HepG2 (cell line): ENCODE measurements around the gene NAV2. TPM values are rescaled to one million over a fixed set of nuclear protein-coding genes. Genes with fewer than 3 reads are reported as not detected.

Experiments used
- CSRNP2 ChIP-seq: sonication (generic); formaldehyde crosslinking; conservative IDR thresholded peaks from 2 replicates; pipeline ENCODE4 v1.8.0; 2022; ENCODE audit warnings: low read depth, missing genetic modification reagents
- FIP1L1 ChIP-seq: fragments of 200-400 bp; formaldehyde crosslinking; IDR thresholded peaks from 2 replicates; pipeline ENCODE4 v1.6.1; 2018; ENCODE audit warnings: low read depth, mild to moderate bottlenecking, low read length, moderate library complexity, borderline replicate concordance; ENCODE audit not compliant: insufficient read depth
- HMGXB3 ChIP-seq: sonication (generic); formaldehyde crosslinking; IDR thresholded peaks from 2 replicates; pipeline ENCODE4 v1.4.0; 2020; ENCODE audit warnings: missing genetic modification reagents, borderline replicate concordance
- RELA ChIP-seq: sonication (generic); formaldehyde crosslinking; IDR thresholded peaks from 2 replicates; pipeline ENCODE4 v1.4.0; 2020; ENCODE audit warnings: missing genetic modification reagents
- ZHX1 ChIP-seq: sonication (generic); formaldehyde crosslinking; IDR thresholded peaks from 2 replicates; pipeline ENCODE4 v1.8.1; 2022; ENCODE audit warnings: low read depth, mild to moderate bottlenecking, missing genetic modification reagents
- ZNF207 ChIP-seq: fragments of 450-650 bp; IDR thresholded peaks from 2 replicates; pipeline ENCODE4 v1.6.1; 2016; ENCODE audit warnings: antibody characterized with exemption, borderline replicate concordance
- ZNF296 ChIP-seq: sonication (generic); formaldehyde crosslinking; conservative IDR thresholded peaks from 2 replicates; pipeline ENCODE4 v1.5.0; 2020; ENCODE audit warnings: mild to moderate bottlenecking, missing genetic modification reagents
- ZNF646 ChIP-seq: sonication (generic); formaldehyde crosslinking; IDR thresholded peaks from 2 replicates; pipeline ENCODE4 v1.9.0; 2021; ENCODE audit warnings: mild to moderate bottlenecking, missing genetic modification reagents
- polyA plus RNA-seq, 8 experiments: library from polyadenylated mRNA; depleted of rRNA in 3 of 8; stranded (reverse) in 7 of 8; unstranded in 1 of 8; fragments of >200 nt; fragmentation: Illumina TruSeq in 4 of 8; extraction: Trizol in 4 of 8; gene quantifications; 2 replicates each; pipeline versions ENCODE4 v1.2.1 to v1.2.3, GENCODE V29; 2011 to 2016; ENCODE audit warnings: low read depth in 4 of 8, missing spikeins in 1 of 8, mixed read lengths in 1 of 8; ENCODE audit not compliant: insufficient read depth in 1 of 8
- total RNA-seq, 5 experiments: library from RNA; depleted of rRNA; stranded (reverse); fragments of >200 nt; fragmentation: Illumina TruSeq; extraction: Trizol; gene quantifications; 2 replicates each; pipeline ENCODE4 v1.2.3, GENCODE V29; 2016; ENCODE audit warnings: low read depth in 1 of 5

The NAV2 gene
- total and polyA plus RNA-seq, 2 of the 13 experiments (the other 11 are each of a cell fraction or from before 2014, with no cell fraction given), result 9.3 to 34.6 TPM

- TF ChIP-seq HMGXB3 (CRISPR knock-in tag), result no peak
- TF ChIP-seq ZNF646 (CRISPR knock-in tag), result no peak
- TF ChIP-seq FIP1L1, result no peak
- no peak for TF ChIP-seq ZNF207
- TF ChIP-seq ZNF296 (CRISPR knock-in tag), result no peak
- no peak for TF ChIP-seq CSRNP2 (CRISPR knock-in tag)
- TF ChIP-seq ZHX1, result 0 out of 2 replicates have a peak, but pooled peaks have one; percentile 19
- TF ChIP-seq RELA (CRISPR knock-in tag), result no peak
These were observed 263.8 kb downstream of the NAV2 start (continued) for GRCh38 chr11:19976281-19976941.
